H1 (cell line): ENCODE results near the gene GARIN6. TPM values are rescaled to one million over a fixed set of nuclear protein-coding genes. Genes with fewer than 3 reads are reported as not detected.

Experiments used
- BCL11A ChIP-seq, 2 experiments: IDR thresholded peaks; one replicate each; pipeline ENCODE4 v1.6.1; 2011; ENCODE audit warnings: low read depth in 2 of 2, low read length in 2 of 2, mild to moderate bottlenecking in 2 of 2
- CBX8 ChIP-seq: fragments of 300-800, 300-1000 bp; sonication (generic); IDR thresholded peaks from 2 replicates; pipeline ENCODE4 v1.7.1; 2016; ENCODE audit warnings: low read depth, low read length, borderline replicate concordance
- GTF2F1 ChIP-seq: IDR thresholded peaks from 2 replicates; pipeline ENCODE4 v1.6.1; 2012; ENCODE audit warnings: low read depth, low read length, improper control_type of control experiment, borderline replicate concordance
- KDM4A ChIP-seq: IDR thresholded peaks from one replicate; pipeline ENCODE4 v1.7.1; 2012; ENCODE audit warnings: low read depth, mild to moderate bottlenecking, moderate library complexity, low read length, inconsistent platforms; ENCODE audit not compliant: severe bottlenecking
- KDM5A ChIP-seq: fragments of 200-600 bp; IDR thresholded peaks from 2 replicates; pipeline ENCODE4 v1.7.1; 2012; ENCODE audit warnings: mild to moderate bottlenecking, low read length, inconsistent platforms, mixed read lengths
- MAX ChIP-seq: IDR thresholded peaks from 2 replicates; pipeline ENCODE4 v1.6.1; 2012; ENCODE audit warnings: inconsistent platforms
- PHF8 ChIP-seq: fragments of 200-600 bp; sonication (generic); conservative IDR thresholded peaks from 2 replicates; pipeline ENCODE4 v1.7.1; 2012; ENCODE audit warnings: low read depth, mild to moderate bottlenecking, inconsistent platforms, low read length, moderate library complexity
- SIRT6 ChIP-seq: IDR thresholded peaks from one replicate; pipeline ENCODE4 v1.7.1; 2012; ENCODE audit warnings: low read length, inconsistent platforms
- ZNF274 ChIP-seq: IDR thresholded peaks from 2 replicates; pipeline ENCODE4 v1.7.0; 2012; ENCODE audit warnings: low read length, borderline replicate concordance; ENCODE audit errors: extremely low read depth
- polyA plus RNA-seq, 7 experiments: library from polyadenylated mRNA; depleted of rRNA in 3 of 7; stranded (reverse) in 5 of 7; unstranded in 2 of 7; fragments of >200 nt in 5 of 7; fragments of 200-250 nt in 2 of 7; gene quantifications; 1 replicate in 5 of 7; 2 replicates in 1 of 7; 4 replicates in 1 of 7; pipeline versions ENCODE4 v1.2.1 to v1.2.3, GENCODE V29; 2011 to 2013; ENCODE audit warnings: missing spikeins in 2 of 7, mixed read lengths in 2 of 7
- total RNA-seq: library from RNA; stranded (reverse); fragmentation: NEBNext Ultra II Directional; extraction: Animal tissue kit (Norgen Biotek cat#: 25700); gene quantifications from 2 replicates; pipeline ENCODE4 v1.2.1, GENCODE V29; 2021
- TF ChIP-seq, protein P1 (sequence below): fragments of 300-600 bp; sonication (generic); IDR thresholded peaks from 2 replicates; pipeline ENCODE4 v1.7.1; 2012; ENCODE audit warnings: low read length, moderate library complexity, mild to moderate bottlenecking, inconsistent platforms; ENCODE audit not compliant: insufficient replicate concordance

The GARIN6 gene
- total and polyA plus RNA-seq, 2 of the 8 experiments (the other 6 are each of a cell fraction or from before 2014, with no cell fraction given) = not detected

GRCh38 chr12:99620159-99620479 is 27.4 kb upstream of the GARIN6 start (continued):
- TF ChIP-seq, protein P1, sequence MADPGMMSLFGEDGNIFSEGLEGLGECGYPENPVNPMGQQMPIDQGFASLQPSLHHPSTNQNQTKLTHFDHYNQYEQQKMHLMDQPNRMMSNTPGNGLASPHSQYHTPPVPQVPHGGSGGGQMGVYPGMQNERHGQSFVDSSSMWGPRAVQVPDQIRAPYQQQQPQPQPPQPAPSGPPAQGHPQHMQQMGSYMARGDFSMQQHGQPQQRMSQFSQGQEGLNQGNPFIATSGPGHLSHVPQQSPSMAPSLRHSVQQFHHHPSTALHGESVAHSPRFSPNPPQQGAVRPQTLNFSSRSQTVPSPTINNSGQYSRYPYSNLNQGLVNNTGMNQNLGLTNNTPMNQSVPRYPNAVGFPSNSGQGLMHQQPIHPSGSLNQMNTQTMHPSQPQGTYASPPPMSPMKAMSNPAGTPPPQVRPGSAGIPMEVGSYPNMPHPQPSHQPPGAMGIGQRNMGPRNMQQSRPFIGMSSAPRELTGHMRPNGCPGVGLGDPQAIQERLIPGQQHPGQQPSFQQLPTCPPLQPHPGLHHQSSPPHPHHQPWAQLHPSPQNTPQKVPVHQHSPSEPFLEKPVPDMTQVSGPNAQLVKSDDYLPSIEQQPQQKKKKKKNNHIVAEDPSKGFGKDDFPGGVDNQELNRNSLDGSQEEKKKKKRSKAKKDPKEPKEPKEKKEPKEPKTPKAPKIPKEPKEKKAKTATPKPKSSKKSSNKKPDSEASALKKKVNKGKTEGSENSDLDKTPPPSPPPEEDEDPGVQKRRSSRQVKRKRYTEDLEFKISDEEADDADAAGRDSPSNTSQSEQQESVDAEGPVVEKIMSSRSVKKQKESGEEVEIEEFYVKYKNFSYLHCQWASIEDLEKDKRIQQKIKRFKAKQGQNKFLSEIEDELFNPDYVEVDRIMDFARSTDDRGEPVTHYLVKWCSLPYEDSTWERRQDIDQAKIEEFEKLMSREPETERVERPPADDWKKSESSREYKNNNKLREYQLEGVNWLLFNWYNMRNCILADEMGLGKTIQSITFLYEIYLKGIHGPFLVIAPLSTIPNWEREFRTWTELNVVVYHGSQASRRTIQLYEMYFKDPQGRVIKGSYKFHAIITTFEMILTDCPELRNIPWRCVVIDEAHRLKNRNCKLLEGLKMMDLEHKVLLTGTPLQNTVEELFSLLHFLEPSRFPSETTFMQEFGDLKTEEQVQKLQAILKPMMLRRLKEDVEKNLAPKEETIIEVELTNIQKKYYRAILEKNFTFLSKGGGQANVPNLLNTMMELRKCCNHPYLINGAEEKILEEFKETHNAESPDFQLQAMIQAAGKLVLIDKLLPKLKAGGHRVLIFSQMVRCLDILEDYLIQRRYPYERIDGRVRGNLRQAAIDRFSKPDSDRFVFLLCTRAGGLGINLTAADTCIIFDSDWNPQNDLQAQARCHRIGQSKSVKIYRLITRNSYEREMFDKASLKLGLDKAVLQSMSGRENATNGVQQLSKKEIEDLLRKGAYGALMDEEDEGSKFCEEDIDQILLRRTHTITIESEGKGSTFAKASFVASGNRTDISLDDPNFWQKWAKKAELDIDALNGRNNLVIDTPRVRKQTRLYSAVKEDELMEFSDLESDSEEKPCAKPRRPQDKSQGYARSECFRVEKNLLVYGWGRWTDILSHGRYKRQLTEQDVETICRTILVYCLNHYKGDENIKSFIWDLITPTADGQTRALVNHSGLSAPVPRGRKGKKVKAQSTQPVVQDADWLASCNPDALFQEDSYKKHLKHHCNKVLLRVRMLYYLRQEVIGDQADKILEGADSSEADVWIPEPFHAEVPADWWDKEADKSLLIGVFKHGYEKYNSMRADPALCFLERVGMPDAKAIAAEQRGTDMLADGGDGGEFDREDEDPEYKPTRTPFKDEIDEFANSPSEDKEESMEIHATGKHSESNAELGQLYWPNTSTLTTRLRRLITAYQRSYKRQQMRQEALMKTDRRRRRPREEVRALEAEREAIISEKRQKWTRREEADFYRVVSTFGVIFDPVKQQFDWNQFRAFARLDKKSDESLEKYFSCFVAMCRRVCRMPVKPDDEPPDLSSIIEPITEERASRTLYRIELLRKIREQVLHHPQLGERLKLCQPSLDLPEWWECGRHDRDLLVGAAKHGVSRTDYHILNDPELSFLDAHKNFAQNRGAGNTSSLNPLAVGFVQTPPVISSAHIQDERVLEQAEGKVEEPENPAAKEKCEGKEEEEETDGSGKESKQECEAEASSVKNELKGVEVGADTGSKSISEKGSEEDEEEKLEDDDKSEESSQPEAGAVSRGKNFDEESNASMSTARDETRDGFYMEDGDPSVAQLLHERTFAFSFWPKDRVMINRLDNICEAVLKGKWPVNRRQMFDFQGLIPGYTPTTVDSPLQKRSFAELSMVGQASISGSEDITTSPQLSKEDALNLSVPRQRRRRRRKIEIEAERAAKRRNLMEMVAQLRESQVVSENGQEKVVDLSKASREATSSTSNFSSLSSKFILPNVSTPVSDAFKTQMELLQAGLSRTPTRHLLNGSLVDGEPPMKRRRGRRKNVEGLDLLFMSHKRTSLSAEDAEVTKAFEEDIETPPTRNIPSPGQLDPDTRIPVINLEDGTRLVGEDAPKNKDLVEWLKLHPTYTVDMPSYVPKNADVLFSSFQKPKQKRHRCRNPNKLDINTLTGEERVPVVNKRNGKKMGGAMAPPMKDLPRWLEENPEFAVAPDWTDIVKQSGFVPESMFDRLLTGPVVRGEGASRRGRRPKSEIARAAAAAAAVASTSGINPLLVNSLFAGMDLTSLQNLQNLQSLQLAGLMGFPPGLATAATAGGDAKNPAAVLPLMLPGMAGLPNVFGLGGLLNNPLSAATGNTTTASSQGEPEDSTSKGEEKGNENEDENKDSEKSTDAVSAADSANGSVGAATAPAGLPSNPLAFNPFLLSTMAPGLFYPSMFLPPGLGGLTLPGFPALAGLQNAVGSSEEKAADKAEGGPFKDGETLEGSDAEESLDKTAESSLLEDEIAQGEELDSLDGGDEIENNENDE = no peak
- no peak for TF ChIP-seq GTF2F1
- no peak for TF ChIP-seq CBX8
- TF ChIP-seq ZNF274 = no peak
- no peak for TF ChIP-seq KDM4A
- TF ChIP-seq PHF8 = no peak
- TF ChIP-seq BCL11A (IDR thresholded peaks at IDR 0.05; ENCODE audit: low read depth in 2 of 2, low read length in 2 of 2) = no peak
- no peak for TF ChIP-seq SIRT6
- TF ChIP-seq KDM5A = no peak
- no peak for TF ChIP-seq MAX
